Gastrocnemius medialis (tissue), 4 donors: ENCODE measurements around the gene KRTAP13-3.

Experiments
- CTCF ChIP-seq, 5 experiments: fragments of 450-650 bp in 3 of 5; fragments of 200-600 bp in 2 of 5; sonication (generic) in 2 of 5; IDR thresholded peaks in 4 of 5; conservative IDR thresholded peaks in 1 of 5; 1 replicate in 4 of 5; 2 replicates in 1 of 5; pipeline ENCODE4 v1.5.1; 2016 to 2019; ENCODE audit warnings: antibody characterized with exemption in 5 of 5, mild to moderate bottlenecking in 3 of 5, moderate library complexity in 3 of 5
- POLR2A ChIP-seq, 2 donors: fragments of 450-650 bp; IDR thresholded peaks; one replicate each; pipeline ENCODE4 v1.6.1; 2017; ENCODE audit warnings: antibody characterized with exemption in 2 of 2, mild to moderate bottlenecking in 2 of 2, moderate library complexity in 2 of 2

GRCh38 chr21:30468900-30469714, 43.4 kb upstream of the KRTAP13-3 start:
- TF ChIP-seq CTCF (IDR thresholded peaks at IDR 0.05 in 4 of 5, conservative IDR thresholded peaks at IDR 0.05 in 1 of 5), result no peak
- no peak for TF ChIP-seq POLR2A (IDR thresholded peaks at IDR 0.05)
